Neural cell (in vitro differentiated cells): ENCODE data around the gene SLCO1C1. TPM values are rescaled to one million over a fixed set of nuclear protein-coding genes. Genes with fewer than 3 reads are reported as not detected.

ENCODE experiments used
- H2AFZ ChIP-seq: fragments of 200-600, 300-800 bp; sonication (generic), shearing (Covaris generic); 2 replicates; pipeline ENCODE4 v1.6.0; 2014; ENCODE audit warnings: low read depth, mild to moderate bottlenecking, antibody characterized with exemption, low read length, moderate library complexity
- H3F3A ChIP-seq: fragments of 200-600 bp; shearing (Covaris generic); 2 replicates; pipeline ENCODE4 v1.6.1; 2016; ENCODE audit warnings: mild to moderate bottlenecking, moderate library complexity, mixed read lengths, antibody characterized with exemption, low read length; ENCODE audit not compliant: insufficient read depth, poor library complexity, severe bottlenecking
- H3K27ac ChIP-seq: fragments of 200-600, 300-800 bp; sonication (generic), shearing (Covaris generic); 2 replicates; pipeline ENCODE4 v1.5.1; 2014; ENCODE audit warnings: mild to moderate bottlenecking, low read length, moderate library complexity
- H3K27me3 ChIP-seq: fragments of 300-800, 200-600 bp; sonication (generic), shearing (Covaris generic); 2 replicates; pipeline ENCODE4 v1.6.0; 2014; ENCODE audit warnings: mild to moderate bottlenecking, low read depth, low read length, moderate library complexity; ENCODE audit not compliant: insufficient read depth
- H3K36me3 ChIP-seq: fragments of 300-800, 200-600 bp; sonication (generic), shearing (Covaris generic); 2 replicates; pipeline ENCODE4 v1.5.1; 2014; ENCODE audit warnings: mild to moderate bottlenecking, antibody characterized with exemption, low read length, moderate library complexity; ENCODE audit not compliant: insufficient read depth
- H3K4me2 ChIP-seq: fragments of 300-800, 200-600 bp; sonication (generic), shearing (Covaris generic); 2 replicates; pipeline ENCODE4 v1.6.0; 2014; ENCODE audit warnings: mild to moderate bottlenecking, low read length
- H3K4me3 ChIP-seq: fragments of 300-800, 200-600 bp; sonication (generic), shearing (Covaris generic); 2 replicates; pipeline ENCODE4 v1.5.1; 2014; ENCODE audit warnings: mild to moderate bottlenecking, low read length, moderate library complexity
- H3K79me2 ChIP-seq: fragments of 200-600 bp; shearing (Covaris generic); replicated peaks from 2 replicates; pipeline ENCODE4 v1.6.0; 2014; ENCODE audit warnings: mild to moderate bottlenecking, low read length, moderate library complexity; ENCODE audit not compliant: insufficient read depth
- H3K9ac ChIP-seq: fragments of 300-800, 200-600 bp; sonication (generic), shearing (Covaris generic); 2 replicates; pipeline ENCODE4 v1.6.1; 2016; ENCODE audit warnings: mild to moderate bottlenecking, low read length, mixed read lengths
- H3K9me2 ChIP-seq: fragments of 200-600 bp; shearing (Covaris generic); 2 replicates; pipeline ENCODE4 v1.6.1; 2016; ENCODE audit warnings: mild to moderate bottlenecking, low read length, mixed read lengths; ENCODE audit not compliant: insufficient read depth
- H3K9me3 ChIP-seq: fragments of 200-600, 300-800 bp; sonication (generic), shearing (Covaris generic); 2 replicates; pipeline ENCODE4 v1.6.1; 2016; ENCODE audit warnings: mild to moderate bottlenecking, mixed run types, low read length, moderate library complexity, mixed read lengths
- H4K20me1 ChIP-seq: fragments of 200-600 bp; shearing (Covaris generic); 2 replicates; pipeline ENCODE4 v1.6.1; 2016; ENCODE audit warnings: mild to moderate bottlenecking, mixed run types; ENCODE audit not compliant: insufficient read depth
- EP300 ChIP-seq: fragments of 450-650 bp; conservative IDR thresholded peaks from 2 replicates; pipeline ENCODE4 v1.6.1; 2014; ENCODE audit warnings: antibody characterized with exemption, mild to moderate bottlenecking, moderate library complexity; ENCODE audit not compliant: poor library complexity, severe bottlenecking
- EZH2 ChIP-seq: fragments of 200-600, 300-800 bp; shearing (Covaris generic), sonication (generic); IDR thresholded peaks from 2 replicates; pipeline ENCODE4 v1.6.1; 2014; ENCODE audit warnings: antibody characterized with exemption, low read length, borderline replicate concordance, mild to moderate bottlenecking; ENCODE audit not compliant: insufficient read depth, poor library complexity, severe bottlenecking
- MXI1 ChIP-seq: fragments of 450-650 bp; conservative IDR thresholded peaks from 2 replicates; pipeline ENCODE4 v1.6.1; 2014; ENCODE audit warnings: antibody characterized with exemption, mild to moderate bottlenecking; ENCODE audit not compliant: poor library complexity, severe bottlenecking
- POLR2AphosphoS5 ChIP-seq: IDR thresholded peaks from 2 replicates; pipeline ENCODE4 v1.6.1; 2012
- RAD21 ChIP-seq: fragments of 450-650 bp; conservative IDR thresholded peaks from 2 replicates; pipeline ENCODE4 v1.6.1; 2014; ENCODE audit warnings: antibody characterized with exemption, mild to moderate bottlenecking, moderate library complexity
- SMC3 ChIP-seq: fragments of 450-650 bp; conservative IDR thresholded peaks from 2 replicates; pipeline ENCODE4 v1.6.1; 2014; ENCODE audit warnings: antibody characterized with exemption, mild to moderate bottlenecking, moderate library complexity; ENCODE audit not compliant: poor library complexity
- TAF1 ChIP-seq: IDR thresholded peaks from 2 replicates; pipeline ENCODE4 v1.6.1; 2012; ENCODE audit warnings: low read depth
- polyA plus RNA-seq: library from polyadenylated mRNA; depleted of rRNA; stranded (reverse); fragments of >200 nt; gene quantifications from 2 replicates; pipeline ENCODE4 v1.2.3, GENCODE V29; 2014
- TF ChIP-seq, protein P1 (sequence below): fragments of 450-650 bp; IDR thresholded peaks from 2 replicates; pipeline ENCODE4 v1.5.1; 2014; ENCODE audit warnings: antibody characterized with exemption, mild to moderate bottlenecking, moderate library complexity; ENCODE audit not compliant: poor library complexity, severe bottlenecking
- TF ChIP-seq, protein P2 (sequence below): IDR thresholded peaks from 2 replicates; pipeline ENCODE4 v1.6.1; 2012; ENCODE audit warnings: borderline replicate concordance

The SLCO1C1 gene
- polyA plus RNA-seq, 1 donor from 2014 or later = not detected

DNA sequence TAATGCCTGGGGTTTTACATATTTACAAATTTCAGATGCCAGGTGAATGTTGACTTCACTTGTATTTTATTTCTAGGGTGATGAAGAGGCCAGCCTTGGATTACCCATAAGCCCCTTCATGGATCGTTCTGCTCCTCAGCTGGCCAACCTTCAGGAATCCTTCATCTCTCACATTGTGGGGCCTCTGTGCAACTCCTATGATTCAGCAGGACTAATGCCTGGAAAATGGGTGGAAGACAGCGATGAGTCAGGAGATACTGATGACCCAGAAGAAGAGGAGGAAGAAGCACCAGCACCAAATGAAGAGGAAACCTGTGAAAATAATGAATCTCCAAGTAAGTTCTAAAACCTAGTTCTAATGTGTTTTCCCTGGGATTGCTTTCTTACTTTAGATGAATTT is 41.3 kb upstream of the SLCO1C1 start:
- H3K4me2 ChIP-seq = no peak overlapping the region
- no peak overlapping the region for H3K4me3 ChIP-seq
- H3K27ac ChIP-seq = no peak overlapping the region
- no peak overlapping the region for H3K9ac ChIP-seq
- H3K27me3 ChIP-seq = no peaks in the 10 kb centered on the region
- H3K79me2 ChIP-seq = no peaks in the 10 kb centered on the region
- H3F3A ChIP-seq = no peaks in the 10 kb centered on the region
- H3K36me3 ChIP-seq = no peaks in the 10 kb centered on the region
- no peak overlapping the region for H2AFZ ChIP-seq
- H3K9me2 ChIP-seq = no peaks in the 10 kb centered on the region
- H3K9me3 ChIP-seq = no peaks in the 10 kb centered on the region
- no peaks in the 10 kb centered on the region for H4K20me1 ChIP-seq
- TF ChIP-seq TAF1 = no peak
- TF ChIP-seq, protein P1, sequence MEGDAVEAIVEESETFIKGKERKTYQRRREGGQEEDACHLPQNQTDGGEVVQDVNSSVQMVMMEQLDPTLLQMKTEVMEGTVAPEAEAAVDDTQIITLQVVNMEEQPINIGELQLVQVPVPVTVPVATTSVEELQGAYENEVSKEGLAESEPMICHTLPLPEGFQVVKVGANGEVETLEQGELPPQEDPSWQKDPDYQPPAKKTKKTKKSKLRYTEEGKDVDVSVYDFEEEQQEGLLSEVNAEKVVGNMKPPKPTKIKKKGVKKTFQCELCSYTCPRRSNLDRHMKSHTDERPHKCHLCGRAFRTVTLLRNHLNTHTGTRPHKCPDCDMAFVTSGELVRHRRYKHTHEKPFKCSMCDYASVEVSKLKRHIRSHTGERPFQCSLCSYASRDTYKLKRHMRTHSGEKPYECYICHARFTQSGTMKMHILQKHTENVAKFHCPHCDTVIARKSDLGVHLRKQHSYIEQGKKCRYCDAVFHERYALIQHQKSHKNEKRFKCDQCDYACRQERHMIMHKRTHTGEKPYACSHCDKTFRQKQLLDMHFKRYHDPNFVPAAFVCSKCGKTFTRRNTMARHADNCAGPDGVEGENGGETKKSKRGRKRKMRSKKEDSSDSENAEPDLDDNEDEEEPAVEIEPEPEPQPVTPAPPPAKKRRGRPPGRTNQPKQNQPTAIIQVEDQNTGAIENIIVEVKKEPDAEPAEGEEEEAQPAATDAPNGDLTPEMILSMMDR = no peak
- TF ChIP-seq RAD21 = no peak
- TF ChIP-seq POLR2AphosphoS5 = no peak
- TF ChIP-seq EP300 = no peak
- no peak for TF ChIP-seq EZH2
- no peak for TF ChIP-seq SMC3
- TF ChIP-seq, protein P2, sequence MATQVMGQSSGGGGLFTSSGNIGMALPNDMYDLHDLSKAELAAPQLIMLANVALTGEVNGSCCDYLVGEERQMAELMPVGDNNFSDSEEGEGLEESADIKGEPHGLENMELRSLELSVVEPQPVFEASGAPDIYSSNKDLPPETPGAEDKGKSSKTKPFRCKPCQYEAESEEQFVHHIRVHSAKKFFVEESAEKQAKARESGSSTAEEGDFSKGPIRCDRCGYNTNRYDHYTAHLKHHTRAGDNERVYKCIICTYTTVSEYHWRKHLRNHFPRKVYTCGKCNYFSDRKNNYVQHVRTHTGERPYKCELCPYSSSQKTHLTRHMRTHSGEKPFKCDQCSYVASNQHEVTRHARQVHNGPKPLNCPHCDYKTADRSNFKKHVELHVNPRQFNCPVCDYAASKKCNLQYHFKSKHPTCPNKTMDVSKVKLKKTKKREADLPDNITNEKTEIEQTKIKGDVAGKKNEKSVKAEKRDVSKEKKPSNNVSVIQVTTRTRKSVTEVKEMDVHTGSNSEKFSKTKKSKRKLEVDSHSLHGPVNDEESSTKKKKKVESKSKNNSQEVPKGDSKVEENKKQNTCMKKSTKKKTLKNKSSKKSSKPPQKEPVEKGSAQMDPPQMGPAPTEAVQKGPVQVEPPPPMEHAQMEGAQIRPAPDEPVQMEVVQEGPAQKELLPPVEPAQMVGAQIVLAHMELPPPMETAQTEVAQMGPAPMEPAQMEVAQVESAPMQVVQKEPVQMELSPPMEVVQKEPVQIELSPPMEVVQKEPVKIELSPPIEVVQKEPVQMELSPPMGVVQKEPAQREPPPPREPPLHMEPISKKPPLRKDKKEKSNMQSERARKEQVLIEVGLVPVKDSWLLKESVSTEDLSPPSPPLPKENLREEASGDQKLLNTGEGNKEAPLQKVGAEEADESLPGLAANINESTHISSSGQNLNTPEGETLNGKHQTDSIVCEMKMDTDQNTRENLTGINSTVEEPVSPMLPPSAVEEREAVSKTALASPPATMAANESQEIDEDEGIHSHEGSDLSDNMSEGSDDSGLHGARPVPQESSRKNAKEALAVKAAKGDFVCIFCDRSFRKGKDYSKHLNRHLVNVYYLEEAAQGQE = no peak
- TF ChIP-seq MXI1 = no peak

DNA sequence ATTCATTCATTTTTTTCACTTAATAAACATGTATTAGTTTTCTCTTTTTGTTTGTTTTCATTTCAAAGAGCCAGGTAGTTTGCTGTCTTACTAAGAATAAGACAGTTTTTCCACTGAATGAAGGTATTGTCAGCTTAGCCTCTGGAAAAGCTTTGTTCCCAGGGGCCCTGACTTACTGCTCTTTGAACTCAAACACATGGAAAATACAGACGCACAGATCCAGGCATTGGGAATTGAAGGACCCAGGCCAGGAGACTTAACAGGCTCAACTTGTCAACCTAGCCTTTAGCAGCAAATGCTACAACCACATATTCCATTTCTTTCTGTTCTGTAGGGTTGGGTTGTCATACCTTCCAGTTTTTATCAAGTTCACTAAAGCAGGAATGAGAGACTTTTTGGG is 38.5 kb upstream of the SLCO1C1 start:
- H3K79me2 ChIP-seq = no peaks in the 10 kb centered on the region
- H3K27ac ChIP-seq = no peak overlapping the region
- no peaks in the 10 kb centered on the region for H3F3A ChIP-seq
- TF ChIP-seq SMC3 (no peak), EZH2 (no peak), POLR2AphosphoS5 (no peak), EP300 (no peak), TAF1 (no peak), MXI1 (no peak), RAD21 (no peak)
- TF ChIP-seq, protein P2 = no peak
- TF ChIP-seq, protein P1 = no peak
- H3K36me3 ChIP-seq = no peaks in the 10 kb centered on the region
- H3K4me2 ChIP-seq = no peak overlapping the region
- H3K4me3 ChIP-seq = no peak overlapping the region
- no peaks in the 10 kb centered on the region for H3K9me2 ChIP-seq
- peaks cover 3% of the 10 kb centered on the region for H3K9me3 ChIP-seq
- no peak overlapping the region for H2AFZ ChIP-seq
- no peak overlapping the region for H3K9ac ChIP-seq
- no peaks in the 10 kb centered on the region for H3K27me3 ChIP-seq
- H4K20me1 ChIP-seq = no peaks in the 10 kb centered on the region
